OCI-LY7 (cell line): ENCODE measurements around the gene HYCC1. TPM values are rescaled to one million over a fixed set of nuclear protein-coding genes. Genes with fewer than 3 reads are reported as not detected.
A peak's percentile ranks its signal among the peaks of the same experiment; 100 is the strongest.
"Not testable (repeated sequence)": the region's sequence is repeated elsewhere in the genome, so short reads cannot be mapped to it uniquely, and the experiment has no call there.

Source experiments
- BruUV-seq: library from RNA; stranded (reverse); fragments of 400-500 nt; replicated peaks from 2 replicates; lab custom pipeline; 2021; lab: Mats Ljungman, UMichigan
- CTCF ChIA-PET: fragments of 300-600 bp; sonication (Branson Sonifier 250); formaldehyde crosslinking; loops from one replicate; lab custom pipeline; 2022; ENCODE audit warnings: antibody characterized with exemption; ENCODE audit not compliant: unreplicated experiment; lab: Charles Lee
- POLR2A ChIA-PET: fragments of 300-600 bp; sonication (Branson Sonifier 250); formaldehyde crosslinking; loops from one replicate; lab custom pipeline; 2022; ENCODE audit warnings: antibody characterized with exemption; lab: Charles Lee
- DNase-seq: peaks from one replicate; pipeline ENCODE4 v3.0.0-alpha.2; 2015; ENCODE audit warnings: low spot score
- H2AFZ ChIP-seq: fragments of 200-600 bp; sonication (generic), shearing (Covaris generic); 2 replicates; pipeline ENCODE4 v1.6.1; 2014; ENCODE audit warnings: mild to moderate bottlenecking, antibody characterized with exemption, low read length, moderate library complexity
- H3K27ac ChIP-seq: fragments of 200-600 bp; sonication (generic); 2 replicates; pipeline ENCODE4 v1.5.1; 2014; ENCODE audit warnings: mixed run types, low read depth, mild to moderate bottlenecking, moderate library complexity, low read length, inconsistent platforms; ENCODE audit not compliant: poor library complexity, severe bottlenecking
- H3K36me3 ChIP-seq: fragments of 200-600 bp; sonication (generic); 2 replicates; pipeline ENCODE4 v1.6.1; 2014; ENCODE audit warnings: mild to moderate bottlenecking, antibody characterized with exemption, low read length, moderate library complexity, mixed read lengths; ENCODE audit not compliant: insufficient read depth
- H3K4me1 ChIP-seq: fragments of 200-600 bp; sonication (generic); 2 replicates; pipeline ENCODE4 v1.5.1; 2014; ENCODE audit warnings: mild to moderate bottlenecking, low read length; ENCODE audit not compliant: insufficient read depth, poor library complexity, severe bottlenecking
- H3K4me2 ChIP-seq: fragments of 200-600 bp; sonication (generic); 2 replicates; pipeline ENCODE4 v1.6.1; 2014; ENCODE audit warnings: mild to moderate bottlenecking, low read length
- H3K4me3 ChIP-seq: fragments of 200-600 bp; sonication (generic); 2 replicates; pipeline ENCODE4 v1.5.1; 2014; ENCODE audit warnings: mild to moderate bottlenecking, low read depth, low read length; ENCODE audit not compliant: poor library complexity, severe bottlenecking
- H3K79me2 ChIP-seq: fragments of 200-600 bp; sonication (generic); 2 replicates; pipeline ENCODE4 v1.6.1; 2016; ENCODE audit warnings: low read depth, mild to moderate bottlenecking, low read length, moderate library complexity, mixed read lengths; ENCODE audit not compliant: insufficient read depth
- H3K9me2 ChIP-seq: fragments of 200-600 bp; sonication (generic); 2 replicates; pipeline ENCODE4 v1.6.1; 2016; ENCODE audit warnings: mild to moderate bottlenecking, low read length, mixed read lengths; ENCODE audit not compliant: insufficient read depth
- H3K9me3 ChIP-seq: fragments of 200-600 bp; sonication (generic); 2 replicates; pipeline ENCODE4 v1.6.1; 2014; ENCODE audit warnings: mild to moderate bottlenecking, mixed run types, low read length, mixed read lengths
- H4K20me1 ChIP-seq: fragments of 200-600 bp; sonication (generic); 2 replicates; pipeline ENCODE4 v1.6.1; 2014; ENCODE audit warnings: mild to moderate bottlenecking, antibody characterized with exemption, low read length, moderate library complexity, mixed read lengths; ENCODE audit not compliant: insufficient read depth
- CTCF ChIP-seq: fragments of 200-600 bp; sonication (generic); conservative IDR thresholded peaks from 2 replicates; pipeline ENCODE4 v1.5.1; 2014; ENCODE audit warnings: mild to moderate bottlenecking, antibody characterized with exemption, low read length, moderate library complexity, mixed read lengths
- EZH2phosphoT487 ChIP-seq: fragments of 200-600 bp; sonication (generic); IDR thresholded peaks from 2 replicates; pipeline ENCODE4 v1.6.1; 2018; ENCODE audit warnings: low read depth, borderline replicate concordance, mild to moderate bottlenecking, mixed run types, antibody characterized with exemption, low read length, moderate library complexity, mixed read lengths
- intact Hi-C: fragments of 100-400 bp; cut with micrococcal nuclease; formaldehyde crosslinking; loops from one replicate; pipeline ENCODE4 v1.10.0; 2022; ENCODE audit not compliant: unreplicated experiment
- total RNA-seq, 2 experiments: library from RNA; depleted of rRNA in 1 of 2; stranded (reverse); fragments of >200 nt in 1 of 2; shearing (Covaris generic) in 1 of 2; gene quantifications; 2 replicates each; pipeline ENCODE4 v1.2.3, GENCODE V29; 2014 to 2022

HYCC1 gene
- total RNA-seq, 2 experiments from 2014 or later: 43.3 to 157 TPM

GRCh38 chr7:23044581-23044980 lies 30.7 kb upstream of the HYCC1 start:
- ChIA-PET CTCF (interaction anchor here (1.2 kb wide), 1 partner anchor 10 kb away, joined by 4 read pairs; no protein-coding TSS in a partner anchor), POLR2A (interaction anchor here (0.6 to 2.0 kb wide), 8 partner anchors 9 to 147 kb away, joined by 3 to 11 read pairs (median 4); no protein-coding TSS in a partner anchor)
- H3K4me1 ChIP-seq: no peaks in the 10 kb centered on the region
- intact Hi-C loops: no loop called here
- no peak overlapping the region for H3K4me2 ChIP-seq
- no peaks in the 10 kb centered on the region for H3K36me3 ChIP-seq
- no peak overlapping the region for H3K27ac ChIP-seq
- no peak for DNase-seq
- TF ChIP-seq CTCF (no peak), EZH2phosphoT487 (no peak)
- H3K4me3 ChIP-seq: no peak overlapping the region
- no TSS peak for BruUV-seq
- no peaks in the 10 kb centered on the region for H4K20me1 ChIP-seq
- H3K9me2 ChIP-seq: no peaks in the 10 kb centered on the region
- no peaks in the 10 kb centered on the region for H3K9me3 ChIP-seq
- peak overlapping the region; percentile 41; the same call in 1 of the 2 replicates for H2AFZ ChIP-seq
- no peaks in the 10 kb centered on the region for H3K79me2 ChIP-seq

GRCh38 chr7:23043441-23043840 lies 29.5 kb upstream of the HYCC1 start:
- no peaks in the 10 kb centered on the region for H3K9me3 ChIP-seq
- BruUV-seq: no TSS peak
- no peak for DNase-seq
- H3K9me2 ChIP-seq: no peaks in the 10 kb centered on the region
- POLR2A ChIA-PET: interaction anchor here (0.5 to 2.0 kb wide), 7 partner anchors 9 to 193 kb away, joined by 3 to 11 read pairs (median 5); no protein-coding TSS in a partner anchor
- intact Hi-C loops: no loop called here
- no peaks in the 10 kb centered on the region for H3K36me3 ChIP-seq
- H3K4me1 ChIP-seq: no peaks in the 10 kb centered on the region
- H3K79me2 ChIP-seq: no peaks in the 10 kb centered on the region
- CTCF ChIA-PET: interaction anchor here (1.2 kb wide), 1 partner anchor 12 kb away, joined by 4 read pairs; no protein-coding TSS in a partner anchor
- no peak overlapping the region for H3K27ac ChIP-seq
- no peak overlapping the region for H2AFZ ChIP-seq
- TF ChIP-seq EZH2phosphoT487: no peak
- no peak for TF ChIP-seq CTCF
- H3K4me2 ChIP-seq: no peak overlapping the region
- no peaks in the 10 kb centered on the region for H4K20me1 ChIP-seq
- no peak overlapping the region for H3K4me3 ChIP-seq

- H3K4me3 ChIP-seq, intact Hi-C loops, H3K36me3 ChIP-seq, CTCF ChIA-PET, H3K9me2 ChIP-seq, H3K27ac ChIP-seq, H4K20me1 ChIP-seq, H3K4me2 ChIP-seq, H3K9me3 ChIP-seq, H2AFZ ChIP-seq, BruUV-seq, H3K4me1 ChIP-seq, DNase-seq, H3K79me2 ChIP-seq, POLR2A ChIA-PET: not testable (repeated sequence)
These were observed 25.7 kb upstream of the HYCC1 start for GRCh38 chr7:23039674-23040073.

GRCh38 chr7:23035542-23036371 lies 21.8 kb upstream of the HYCC1 start:
- DNase-seq, H3K4me2 ChIP-seq, POLR2A ChIA-PET, H3K4me3 ChIP-seq, H3K79me2 ChIP-seq, intact Hi-C loops, H3K9me2 ChIP-seq, CTCF ChIA-PET, H3K9me3 ChIP-seq, H4K20me1 ChIP-seq, H2AFZ ChIP-seq, H3K36me3 ChIP-seq, BruUV-seq, H3K4me1 ChIP-seq, H3K27ac ChIP-seq: not testable (repeated sequence)
